EL (cell line): ENCODE measurements around the gene MUC4.
"Not testable (repeated sequence)": the region's sequence is repeated elsewhere in the genome, so short reads cannot be mapped to it uniquely, and the experiment has no call there.

Experiments used
- DNase-seq: peaks from one replicate; pipeline ENCODE4 v3.0.0-alpha.2; 2016

The MUC4 gene

DNA sequence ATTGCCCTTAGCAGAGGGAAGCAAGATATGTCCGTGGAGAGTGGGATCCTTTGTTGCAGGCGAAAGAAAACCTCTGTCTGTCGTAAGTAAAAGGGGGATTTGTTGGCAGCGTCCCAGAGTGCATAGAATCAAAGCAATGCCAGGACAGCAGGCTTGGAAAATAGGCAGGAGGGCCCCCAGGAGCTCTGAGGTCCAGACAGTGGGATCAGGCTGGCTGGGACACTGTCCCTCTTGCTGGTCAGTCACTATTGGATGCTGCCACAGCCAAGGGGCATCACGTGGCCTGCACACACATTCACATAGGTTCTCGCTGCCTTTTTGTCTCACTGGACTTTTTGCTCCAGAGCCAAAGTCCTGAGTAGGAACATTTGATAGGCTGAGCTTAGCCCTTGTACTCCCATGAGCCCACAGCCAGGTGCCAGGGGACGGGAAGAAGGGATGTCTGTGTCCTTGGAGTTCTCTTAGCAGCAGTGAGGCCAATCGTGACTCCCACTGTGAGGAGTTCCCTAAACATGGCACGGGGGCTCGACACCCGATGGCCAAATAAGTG, 80.3 kb downstream of the MUC4 start:
- DNase-seq, result no peak

DNA sequence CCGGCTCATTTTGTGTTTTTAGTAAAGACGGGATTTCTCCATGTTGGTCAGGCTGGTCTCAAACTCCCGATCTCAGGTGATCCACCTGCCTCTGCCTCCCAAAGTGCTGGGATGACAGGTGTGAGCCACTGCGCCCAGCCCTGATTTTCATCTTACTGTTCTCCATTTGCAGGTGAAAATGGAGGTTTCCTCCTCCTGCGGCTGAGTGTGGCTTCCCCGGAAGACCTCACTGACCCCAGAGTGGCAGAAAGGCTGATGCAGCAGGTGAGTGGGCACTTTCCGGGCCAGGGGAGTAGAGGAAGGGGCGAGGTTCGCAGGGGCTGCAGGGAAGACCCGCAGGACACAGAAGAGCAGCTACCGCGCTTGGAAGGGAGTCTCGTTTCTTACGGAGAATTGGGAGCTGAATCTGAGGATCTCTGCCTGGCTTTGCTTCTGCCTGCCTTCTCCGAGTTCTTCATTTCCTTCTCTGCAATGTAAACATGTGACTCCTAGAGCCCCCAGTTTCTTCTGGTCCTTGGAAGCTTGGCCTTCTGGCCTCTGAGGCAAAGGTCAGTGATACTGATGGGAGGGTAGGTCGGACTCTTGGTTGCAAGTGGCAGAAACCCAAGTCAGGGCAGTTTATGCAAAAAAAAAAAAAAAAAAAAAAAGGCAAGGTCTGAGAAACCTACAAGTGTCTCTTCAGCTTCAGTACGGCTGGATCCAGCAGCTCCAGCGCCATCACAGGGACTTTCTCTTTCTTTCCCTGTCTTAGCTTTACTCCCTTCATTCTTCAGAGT, 82.1 kb downstream of the MUC4 start:
- no peak for DNase-seq

DNA sequence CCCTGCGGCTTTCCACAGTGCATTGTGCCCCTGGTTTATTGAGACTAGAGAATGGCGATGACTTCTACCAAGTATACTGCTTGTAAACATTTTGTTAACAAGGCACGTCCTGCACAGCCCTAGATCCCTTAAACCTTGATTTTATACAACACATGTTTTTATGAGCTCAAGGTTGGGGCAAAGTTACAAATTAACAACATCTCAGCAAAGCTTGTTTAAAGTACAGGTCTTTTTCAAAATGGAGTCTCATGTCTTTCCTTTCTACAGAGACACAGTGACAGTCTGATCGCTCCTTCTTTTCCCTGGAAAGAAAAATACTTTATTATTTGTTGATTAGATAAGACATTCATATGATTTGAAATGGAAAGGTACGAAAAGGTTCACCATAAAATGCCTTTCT, 82.9 kb downstream of the MUC4 start:
- DNase-seq, result not testable (repeated sequence)

DNA sequence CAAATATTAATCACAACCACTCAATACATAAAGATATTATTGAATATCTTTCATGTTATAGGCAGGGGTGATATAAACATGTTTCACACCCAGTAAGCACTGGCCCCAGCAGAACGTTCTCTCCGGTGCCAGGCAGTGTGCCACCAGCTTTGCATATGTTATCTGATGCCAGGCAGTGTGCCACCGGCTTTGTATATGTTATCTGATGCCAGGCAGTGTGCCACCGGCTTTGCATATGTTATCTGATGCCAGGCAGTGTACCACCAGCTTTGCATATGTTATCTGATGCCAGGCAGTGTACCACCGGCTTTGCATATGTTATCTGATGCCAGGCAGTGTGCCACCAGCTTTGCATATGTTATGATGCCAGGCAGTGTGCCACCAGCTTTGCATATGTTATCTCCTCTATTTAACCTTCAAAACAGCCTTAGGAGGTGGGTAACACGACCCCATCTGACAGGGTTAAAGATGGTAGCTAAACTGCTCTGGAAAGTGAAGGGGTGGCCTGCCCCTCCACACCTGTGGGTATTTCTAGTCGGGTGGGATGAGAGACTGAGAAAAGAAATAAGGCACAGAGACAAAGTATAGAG, 84.0 kb downstream of the MUC4 start:
- no peak for DNase-seq

DNA sequence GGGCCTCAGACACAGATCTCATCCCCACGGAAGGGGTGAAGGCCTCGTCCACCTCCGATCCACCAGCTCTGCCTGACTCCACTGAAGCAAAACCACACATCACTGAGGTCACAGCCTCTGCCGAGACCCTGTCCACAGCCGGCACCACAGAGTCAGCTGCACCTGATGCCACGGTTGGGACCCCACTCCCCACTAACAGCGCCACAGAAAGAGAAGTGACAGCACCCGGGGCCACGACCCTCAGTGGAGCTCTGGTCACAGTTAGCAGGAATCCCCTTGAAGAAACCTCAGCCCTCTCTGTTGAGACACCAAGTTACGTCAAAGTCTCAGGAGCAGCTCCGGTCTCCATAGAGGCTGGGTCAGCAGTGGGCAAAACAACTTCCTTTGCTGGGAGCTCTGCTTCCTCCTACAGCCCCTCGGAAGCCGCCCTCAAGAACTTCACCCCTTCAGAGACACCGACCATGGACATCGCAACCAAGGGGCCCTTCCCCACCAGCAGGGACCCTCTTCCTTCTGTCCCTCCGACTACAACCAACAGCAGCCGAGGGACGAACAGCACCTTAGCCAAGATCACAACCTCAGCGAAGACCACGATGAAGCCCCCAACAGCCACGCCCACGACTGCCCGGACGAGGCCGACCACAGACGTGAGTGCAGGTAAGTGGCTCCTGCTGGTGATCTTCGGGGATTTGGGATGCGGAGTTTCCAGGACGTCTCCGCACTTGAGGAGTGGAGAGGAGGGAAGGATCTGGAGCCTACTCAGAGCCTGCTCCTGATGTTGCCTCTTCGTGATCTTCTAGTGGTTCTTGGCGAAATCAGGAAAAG, 85.6 kb downstream of the MUC4 start:
- DNase-seq, result not testable (repeated sequence)

DNA sequence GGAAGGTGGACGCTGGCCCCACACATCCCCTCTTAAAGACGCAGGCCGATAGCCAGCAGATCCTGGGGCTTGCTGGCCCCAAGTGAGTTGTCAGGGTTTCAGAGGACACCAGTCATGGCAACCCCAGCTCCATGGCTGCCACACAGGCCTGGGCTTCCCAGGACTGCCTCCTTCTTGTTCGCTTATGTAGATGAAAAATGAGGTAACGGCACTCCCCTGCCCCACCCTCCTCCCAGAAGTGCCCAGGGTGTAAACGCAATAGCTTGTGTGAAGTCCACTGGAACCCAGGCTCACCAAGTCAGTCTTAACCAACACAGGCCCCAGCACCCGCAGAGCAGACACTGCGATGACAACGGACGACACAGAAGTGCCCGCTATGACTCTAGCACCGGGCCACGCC, 87.4 kb downstream of the MUC4 start:
- DNase-seq, result not testable (repeated sequence)

DNA sequence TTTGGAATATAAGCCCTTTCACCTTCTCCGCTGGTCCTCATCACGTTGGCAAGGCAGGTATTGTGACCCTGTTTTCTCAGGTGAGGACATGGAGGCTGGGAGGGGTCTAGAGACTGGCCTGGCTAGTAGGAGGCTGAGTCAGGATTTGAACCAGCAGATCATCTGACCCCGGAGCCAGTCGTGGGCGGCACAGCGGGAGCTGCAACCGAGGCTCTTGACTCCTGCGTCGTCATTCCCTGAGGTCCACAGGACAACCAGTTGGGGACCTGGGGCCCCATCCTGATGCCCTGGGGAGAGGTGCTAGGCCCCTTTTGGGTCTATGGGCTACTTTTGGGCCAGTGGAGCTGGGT, 88.8 kb downstream of the MUC4 start:
- not testable (repeated sequence) for DNase-seq

DNA sequence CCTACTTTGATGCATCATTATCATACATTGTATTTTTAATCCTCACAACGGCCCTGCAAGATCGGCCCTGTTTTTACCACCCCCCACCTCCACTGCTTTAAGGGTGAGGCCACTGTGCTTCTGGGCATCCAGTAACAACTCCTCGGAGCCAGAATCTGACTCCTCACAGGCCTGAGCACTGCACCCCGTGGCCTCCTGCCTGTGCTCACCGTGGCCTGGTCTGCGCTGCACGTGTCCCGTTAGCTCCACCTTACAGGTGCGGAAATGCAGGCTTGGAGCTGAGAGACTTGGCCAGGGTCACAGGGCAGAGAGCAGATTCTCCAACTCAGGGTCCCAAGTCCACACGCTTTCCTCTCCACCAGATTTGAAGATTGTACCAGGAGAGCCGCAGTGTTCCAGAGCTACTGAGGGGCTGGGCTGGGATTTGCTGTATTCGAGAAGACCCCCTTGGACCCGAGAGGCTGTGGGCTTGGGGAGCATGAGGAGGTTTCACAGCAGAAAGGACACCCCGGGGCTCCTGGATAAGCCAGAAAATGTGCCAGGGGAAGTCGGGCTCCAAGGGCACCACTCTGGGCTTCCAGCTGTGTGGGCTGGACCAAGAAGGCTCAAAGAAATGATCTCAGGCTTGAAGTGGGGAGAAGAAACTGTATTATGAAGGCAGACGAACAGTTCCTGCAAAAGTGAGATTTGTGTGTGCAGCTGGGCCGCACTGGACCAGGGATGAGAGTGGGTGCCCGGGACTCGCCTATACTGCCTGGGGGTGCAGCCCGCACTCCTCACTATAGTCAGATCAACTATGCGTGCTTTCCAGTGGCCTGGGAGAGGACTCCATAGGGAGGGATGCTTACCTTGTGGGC, 89.4 kb downstream of the MUC4 start:
- not testable (repeated sequence) for DNase-seq

DNA sequence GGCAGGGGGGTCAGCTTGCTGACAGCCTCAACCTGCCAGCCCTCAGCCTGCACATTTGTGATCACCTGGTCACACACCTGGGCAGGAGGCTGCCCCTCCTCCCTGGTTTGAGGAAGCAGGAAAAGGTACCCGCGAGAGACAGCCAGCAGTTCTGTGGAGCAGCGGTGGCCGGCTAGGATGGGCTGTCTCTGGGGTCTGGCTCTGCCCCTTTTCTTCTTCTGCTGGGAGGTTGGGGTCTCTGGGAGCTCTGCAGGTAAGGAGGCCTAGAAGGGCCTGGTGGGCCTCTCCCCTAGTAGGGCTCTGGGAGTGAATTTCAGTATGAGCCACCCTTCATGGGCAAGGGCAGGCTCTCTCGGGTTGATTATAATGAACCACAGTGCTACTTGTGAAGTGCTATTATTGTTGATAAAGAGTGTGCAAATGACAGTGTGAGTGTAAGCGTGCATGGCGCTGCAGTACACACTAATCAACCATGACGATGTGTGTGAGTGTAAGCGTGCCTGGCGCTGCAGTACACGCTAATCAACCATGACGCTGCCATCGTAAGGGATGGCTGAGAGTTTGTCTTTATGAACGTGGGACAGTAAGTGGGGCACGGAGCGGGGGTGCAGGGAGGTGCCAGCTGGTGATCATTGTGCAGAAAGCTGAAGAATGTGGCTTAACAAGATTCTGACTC, 90.8 kb downstream of the MUC4 start, which contains the start of gene MUC20:
MUC20 (plus strand) TSS at position 148 of the 676 bp plus-strand sequence; CDS start at position 178, 30 bp downstream.
- DNase-seq, result not testable (repeated sequence)

DNA sequence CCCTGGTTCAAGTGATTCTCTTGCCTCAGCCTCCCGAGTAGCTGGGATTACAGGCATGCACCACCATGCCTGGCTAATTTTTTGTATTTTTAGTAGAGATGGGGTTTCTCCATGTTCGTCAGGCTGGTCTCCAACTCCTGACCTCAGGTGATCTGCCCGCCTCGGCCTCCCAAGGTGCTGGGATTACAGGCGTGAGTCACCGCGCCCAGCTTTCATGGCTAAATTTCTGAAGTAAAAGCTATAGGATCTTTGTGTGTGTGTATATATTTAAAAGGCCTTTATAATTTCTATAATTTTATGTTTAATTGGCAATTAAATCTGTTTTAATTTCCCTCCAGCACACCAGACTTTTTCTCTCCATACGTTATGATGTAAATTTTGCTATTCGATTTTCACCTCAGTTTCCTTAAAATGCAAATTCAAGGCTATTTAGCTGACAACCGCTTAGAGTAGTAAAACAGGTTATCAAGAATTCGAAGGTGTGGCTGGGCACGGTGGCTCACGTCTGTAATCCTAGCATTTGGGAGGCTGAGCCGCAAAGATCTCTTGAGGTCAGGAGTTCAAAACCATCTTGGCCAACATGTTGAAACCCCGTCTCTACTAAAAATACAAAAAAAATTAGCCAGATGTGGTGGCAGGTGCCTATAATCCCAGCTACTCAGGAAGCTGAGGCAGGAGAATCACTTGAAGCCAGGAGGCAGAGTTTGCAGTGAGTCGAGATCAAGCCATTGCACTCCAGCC, 92.0 kb downstream of the MUC4 start:
- not testable (repeated sequence) for DNase-seq

DNA sequence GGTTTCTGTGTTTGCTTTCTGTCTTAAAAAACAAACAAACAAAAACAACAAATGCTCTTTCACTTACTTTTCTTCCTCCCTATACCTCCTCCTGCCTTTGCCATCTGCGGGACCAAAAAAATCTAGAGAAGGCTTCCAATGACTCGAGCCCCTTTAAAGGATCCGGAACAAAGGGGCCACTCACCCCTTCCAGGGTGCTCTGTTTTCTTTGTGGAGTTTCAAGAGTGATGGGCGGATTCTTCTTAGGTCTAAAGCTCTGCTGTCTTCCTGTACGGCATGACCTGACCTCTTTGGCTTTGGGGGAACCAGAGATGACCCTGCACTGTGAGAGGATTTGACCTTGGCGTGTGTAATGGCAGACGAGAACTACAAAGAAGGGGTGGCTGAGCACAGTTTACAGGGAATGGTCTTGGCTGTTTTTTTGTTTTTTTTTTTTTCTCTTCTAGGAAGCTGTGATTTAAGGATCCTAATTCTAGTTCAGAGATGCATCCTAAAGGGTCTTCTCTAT, 93.2 kb downstream of the MUC4 start:
- no peak for DNase-seq

DNA sequence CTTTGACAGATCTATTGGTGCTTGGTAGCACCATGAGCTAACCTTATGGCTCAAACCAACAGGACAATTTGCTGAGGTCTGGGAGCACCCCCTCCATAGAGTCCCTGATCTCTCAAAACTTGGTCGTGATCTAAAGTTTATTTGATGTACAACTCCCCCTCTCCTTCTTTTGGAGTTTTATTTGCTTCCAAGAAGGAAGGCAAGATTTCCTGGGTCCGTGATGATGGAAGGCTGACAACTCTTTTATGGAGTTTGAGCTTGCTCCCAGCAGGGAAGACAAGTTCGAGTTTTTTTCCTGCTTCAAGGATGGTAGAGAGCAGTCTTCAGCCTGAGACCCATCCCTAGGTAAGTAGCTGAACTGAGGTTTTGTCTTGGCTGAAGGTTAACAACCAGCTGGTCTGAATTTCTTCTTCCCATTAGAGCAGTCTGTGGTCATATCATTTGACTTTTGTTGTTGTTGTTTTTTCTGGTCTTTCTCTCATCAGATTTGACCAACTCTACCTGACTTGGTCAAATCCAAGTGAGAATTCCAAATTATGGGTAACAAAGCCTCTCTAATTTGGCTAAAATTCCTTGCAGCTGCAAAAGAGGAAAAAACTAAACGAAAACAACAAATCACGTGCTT, 93.8 kb downstream of the MUC4 start:
- DNase-seq, result no peak

DNA sequence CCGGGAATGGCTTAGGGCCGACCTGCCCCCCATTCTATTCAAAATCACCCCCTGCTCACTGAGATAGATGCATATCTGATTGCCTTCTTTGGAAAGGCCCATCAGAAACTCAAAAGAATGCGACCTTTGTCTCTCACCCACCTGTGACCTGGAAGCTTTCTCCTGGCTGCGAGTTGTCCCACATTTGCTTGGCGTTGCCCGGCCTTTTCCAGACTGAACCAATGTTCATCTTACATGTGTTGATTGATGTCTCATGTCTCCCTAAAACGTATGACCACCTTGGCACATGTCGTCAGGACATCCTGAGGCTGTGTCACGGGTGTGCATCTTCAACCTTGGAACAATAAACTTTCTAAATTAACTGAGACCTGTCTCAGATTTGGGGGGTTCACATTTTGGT, 94.3 kb downstream of the MUC4 start:
- DNase-seq, result no peak

DNA sequence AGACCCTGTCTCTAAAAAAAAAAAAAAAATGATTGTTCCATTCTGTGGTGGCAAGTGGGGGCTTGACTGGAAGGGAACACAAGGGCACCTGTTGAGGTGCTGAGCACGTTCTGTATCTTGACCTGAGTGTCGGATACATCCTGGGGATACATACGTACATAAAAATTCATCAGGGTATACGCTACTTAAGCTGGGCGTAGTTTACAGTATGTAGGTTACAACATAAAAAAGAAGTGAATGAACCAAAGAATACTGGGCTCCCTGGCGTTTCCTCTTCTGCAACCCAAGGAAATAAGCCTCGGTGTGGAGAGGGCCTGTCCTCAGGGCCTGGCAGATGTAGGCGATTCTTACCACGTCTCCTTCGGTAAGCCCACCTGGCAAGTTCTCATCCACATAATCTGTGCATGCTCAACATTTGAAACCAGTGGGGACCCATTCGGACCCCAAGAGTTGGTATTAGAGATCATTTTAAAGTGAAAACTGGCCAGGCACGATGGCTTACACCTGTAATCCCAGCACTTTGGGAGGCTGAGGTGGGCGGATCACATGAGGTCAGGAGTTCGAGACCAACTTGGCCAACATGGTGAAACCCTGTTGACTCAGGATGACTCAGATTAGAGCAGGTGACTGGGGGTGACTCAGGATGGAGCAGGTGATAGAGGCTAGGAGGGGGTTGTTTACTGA, 96.0 kb downstream of the MUC4 start:
- DNase-seq, result no peak

DNA sequence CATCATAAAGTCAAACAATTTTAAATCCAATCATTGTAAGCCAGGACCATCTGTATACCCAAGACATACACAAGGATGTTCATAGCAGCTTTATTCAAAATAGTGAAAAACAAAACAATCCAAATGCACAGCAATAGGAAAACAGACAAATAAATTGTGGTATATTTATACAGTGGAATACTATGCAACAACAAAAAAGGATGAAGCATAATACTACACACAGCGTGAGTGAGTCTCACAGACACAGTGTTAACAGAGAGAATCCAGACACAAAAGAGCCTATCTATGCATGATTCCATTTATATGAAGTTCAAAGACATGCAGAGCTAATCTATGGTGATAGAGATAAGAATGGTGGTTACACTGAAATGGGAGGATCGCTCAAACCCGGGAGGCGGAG, 96.6 kb downstream of the MUC4 start:
- no peak for DNase-seq

DNA sequence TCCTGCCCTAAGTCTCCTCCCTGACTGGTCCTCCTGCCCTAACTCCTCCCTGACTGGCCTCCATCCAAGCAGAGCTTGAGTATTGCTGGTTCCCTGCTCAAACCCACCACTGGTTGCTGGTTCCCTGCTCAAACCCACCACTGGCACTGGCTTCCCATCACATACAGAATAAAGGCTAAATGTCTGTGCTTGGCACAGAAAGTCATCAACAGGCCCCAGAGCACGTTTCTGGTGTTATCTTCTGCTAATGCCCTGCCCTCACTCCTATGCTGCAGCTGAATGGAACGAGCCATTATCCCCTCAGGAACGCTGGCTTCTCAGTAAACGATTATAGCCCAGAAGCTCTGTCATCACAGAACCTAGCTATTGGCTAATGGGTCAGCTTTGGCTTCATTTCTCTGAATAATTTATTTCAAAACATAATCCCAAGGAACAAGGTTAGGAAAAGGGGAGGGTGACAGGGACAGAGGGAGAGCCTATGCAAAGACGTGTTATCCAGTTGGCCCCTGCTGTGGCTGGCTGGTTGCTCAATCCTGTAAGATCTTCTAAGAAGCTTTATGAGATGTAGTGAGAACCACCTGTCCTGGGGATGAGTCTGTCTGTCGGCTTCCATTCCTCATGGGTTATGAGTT, 97.2 kb downstream of the MUC4 start:
- DNase-seq, result no peak

DNA sequence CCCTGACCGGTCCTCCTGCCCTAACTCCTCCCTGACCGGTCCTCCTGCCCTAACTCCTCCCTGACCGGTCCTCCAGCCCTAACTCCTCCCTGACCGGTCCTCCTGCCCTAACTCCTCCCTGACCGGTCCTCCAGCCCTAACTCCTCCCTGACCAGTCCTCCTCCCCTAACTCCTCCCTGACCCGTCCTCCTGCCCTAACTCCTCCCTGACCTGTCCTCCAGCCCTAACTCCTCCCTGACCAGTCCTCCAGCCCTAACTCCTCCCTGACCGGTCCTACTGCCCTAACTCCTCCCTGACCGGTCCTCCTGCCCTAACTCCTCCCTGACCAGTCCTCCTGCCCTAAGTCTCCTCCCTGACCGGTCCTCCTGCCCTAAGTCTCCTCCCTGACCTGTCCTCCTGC, 98.6 kb downstream of the MUC4 start:
- DNase-seq, result not testable (repeated sequence)

DNA sequence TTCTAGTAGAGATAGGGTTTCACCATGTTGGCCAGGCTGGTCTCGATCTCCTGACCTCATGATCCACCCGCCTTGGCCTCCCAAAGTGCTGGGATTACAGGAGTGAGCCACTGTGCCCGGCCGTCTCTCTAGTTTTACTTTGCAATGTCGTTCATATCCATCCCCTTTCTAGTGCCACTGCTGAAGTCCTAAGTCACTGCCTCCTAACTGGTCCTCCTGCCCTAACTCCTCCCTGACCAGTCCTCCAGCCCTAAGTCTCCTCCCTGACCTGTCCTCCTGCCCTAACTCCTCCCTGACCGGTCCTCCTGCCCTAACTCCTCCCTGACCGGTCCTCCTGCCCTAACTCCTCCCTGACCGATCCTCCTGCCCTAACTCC, 99.2 kb downstream of the MUC4 start:
- not testable (repeated sequence) for DNase-seq

DNA sequence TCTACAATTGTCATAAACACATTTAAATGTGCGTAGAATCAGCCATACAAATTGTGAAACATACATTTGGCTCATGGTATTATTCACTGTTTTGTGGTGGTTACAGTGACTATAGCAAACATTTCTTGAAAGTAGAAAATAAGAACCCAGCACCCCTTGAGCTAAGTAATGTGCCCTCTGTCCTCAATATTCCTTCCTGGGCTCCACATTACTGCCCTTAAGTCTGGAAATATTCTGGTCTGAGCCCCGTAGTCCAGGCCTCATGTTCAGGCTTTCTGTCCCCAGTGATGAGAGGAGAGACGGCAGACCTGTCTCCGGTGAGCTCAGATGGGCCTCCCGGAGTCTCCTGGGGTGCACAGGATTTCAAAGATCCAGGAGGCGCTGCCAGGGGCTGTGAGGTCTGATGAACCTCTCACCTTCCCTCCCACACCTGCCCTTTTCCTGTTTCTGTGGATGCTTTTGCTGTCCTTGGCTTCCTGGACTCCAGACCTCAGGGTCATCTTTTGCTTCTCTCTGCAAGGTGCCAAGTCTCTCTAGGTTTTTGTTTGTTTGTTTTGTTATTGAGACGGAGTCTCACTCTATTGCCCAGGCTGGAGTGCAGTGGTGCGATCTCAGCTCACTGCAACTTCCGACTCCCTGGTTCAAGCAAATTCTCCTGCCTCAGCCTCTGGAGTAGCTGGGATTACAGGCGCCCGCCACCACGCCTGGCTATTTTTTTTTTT, 99.8 kb downstream of the MUC4 start:
- DNase-seq, result no peak
